Midbrain (tissue), 1 donor: ENCODE data around the gene HS3ST4.

Source experiments
- DNase-seq: peaks from one replicate; lab custom pipeline; 2025; lab: John Stamatoyannopoulos, UW

HS3ST4 gene

DNA sequence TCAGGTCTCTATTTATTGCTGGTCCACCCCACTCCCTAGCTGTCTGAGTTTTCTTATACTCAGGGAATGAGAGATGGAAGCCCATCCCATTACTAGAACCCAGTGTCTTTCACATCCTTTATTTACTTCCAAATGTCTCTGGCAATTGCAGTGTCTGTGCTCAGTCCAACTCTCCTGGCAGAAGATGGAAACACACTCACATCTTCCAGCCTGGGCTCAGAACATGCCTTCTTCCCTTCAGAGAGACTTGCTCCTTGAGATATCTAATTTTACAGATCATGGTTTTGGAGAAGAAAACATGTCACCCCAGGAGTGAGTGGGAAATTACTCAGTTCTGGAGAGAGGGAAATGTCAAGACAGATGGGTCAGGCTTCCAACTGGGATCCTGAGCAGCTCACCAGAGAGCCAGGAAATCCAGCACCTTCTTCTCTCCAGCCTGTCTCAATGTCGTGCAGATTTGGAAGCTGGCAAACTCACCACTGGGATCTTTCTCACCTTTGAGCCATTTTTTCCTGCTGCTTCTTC lies 494.4 kb downstream of the HS3ST4 start:
- DNase-seq = no peak
